ENCODE measurements around the gene ANO1. TPM values are rescaled to one million over a fixed set of nuclear protein-coding genes. Genes with fewer than 3 reads are reported as not detected.

The ANO1 gene
- total RNA-seq, 1 experiment from 2014 or later, result 0.86 TPM

DNA sequence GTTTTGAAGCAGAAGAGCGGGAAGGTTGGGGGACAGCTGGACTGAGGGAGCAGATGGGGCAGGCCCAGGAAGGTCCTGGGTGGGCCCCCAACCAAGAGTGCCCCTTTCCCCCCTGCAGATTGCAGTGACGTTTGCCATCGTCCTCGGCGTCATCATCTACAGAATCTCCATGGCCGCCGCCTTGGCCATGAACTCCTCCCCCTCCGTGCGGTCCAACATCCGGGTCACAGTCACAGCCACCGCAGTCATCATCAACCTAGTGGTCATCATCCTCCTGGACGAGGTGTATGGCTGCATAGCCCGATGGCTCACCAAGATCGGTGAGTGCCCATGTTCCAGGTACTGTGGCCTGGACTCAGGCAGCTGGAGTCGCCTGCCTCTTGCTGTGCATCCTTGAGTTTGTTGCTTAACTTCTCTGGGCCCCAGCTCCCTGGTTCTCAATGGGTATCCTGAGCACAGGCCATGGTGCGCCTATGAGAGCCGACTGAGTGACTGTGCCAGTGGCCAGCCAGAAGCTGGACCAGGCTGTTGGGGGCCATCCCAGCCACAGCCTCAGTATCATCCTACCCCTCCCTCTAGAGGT, 83.0 kb downstream of the ANO1 start:
- no peak for DNase-seq (ENCODE audit: low read depth)

DNA sequence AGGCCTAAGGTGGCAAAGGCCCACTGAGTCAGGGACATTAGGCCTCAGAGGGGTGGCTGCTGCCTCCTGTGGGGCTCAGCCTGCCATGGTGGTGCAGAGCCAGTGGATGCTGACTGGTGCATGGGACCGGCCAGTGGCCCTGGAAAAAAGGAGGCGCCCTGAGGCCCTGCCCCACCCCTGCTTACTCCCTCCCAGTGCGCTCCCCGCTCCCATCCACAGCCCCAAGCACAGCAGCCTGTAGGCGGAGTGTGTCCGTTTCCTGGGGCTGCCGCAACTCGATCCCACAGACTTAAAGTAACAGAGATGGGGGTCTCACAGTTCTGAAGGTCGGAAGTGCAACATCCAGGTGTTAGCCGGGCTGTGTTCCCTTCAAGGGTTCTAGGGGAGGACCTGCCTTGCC, 86.6 kb downstream of the ANO1 start:
- DNase-seq (ENCODE audit: low read depth), result no peak

DNA sequence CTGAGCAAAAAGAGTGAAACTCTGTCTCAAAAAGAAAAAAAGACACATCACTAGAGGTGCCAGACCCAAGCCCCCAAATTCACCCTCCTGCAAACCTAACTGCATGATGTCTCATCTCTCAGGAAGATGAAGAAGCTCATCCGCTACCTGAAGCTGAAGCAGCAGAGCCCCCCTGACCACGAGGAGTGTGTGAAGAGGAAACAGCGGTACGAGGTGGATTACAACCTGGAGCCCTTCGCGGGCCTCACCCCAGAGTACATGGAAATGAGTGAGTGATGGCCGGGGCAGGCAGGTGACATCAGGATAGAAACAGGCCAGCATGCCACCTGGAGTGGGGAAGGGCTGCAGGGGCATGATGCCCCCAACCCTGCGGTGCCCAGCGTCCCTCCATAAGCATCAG, 89.0 kb downstream of the ANO1 start:
- DNase-seq (ENCODE audit: low read depth), result no peak

DNA sequence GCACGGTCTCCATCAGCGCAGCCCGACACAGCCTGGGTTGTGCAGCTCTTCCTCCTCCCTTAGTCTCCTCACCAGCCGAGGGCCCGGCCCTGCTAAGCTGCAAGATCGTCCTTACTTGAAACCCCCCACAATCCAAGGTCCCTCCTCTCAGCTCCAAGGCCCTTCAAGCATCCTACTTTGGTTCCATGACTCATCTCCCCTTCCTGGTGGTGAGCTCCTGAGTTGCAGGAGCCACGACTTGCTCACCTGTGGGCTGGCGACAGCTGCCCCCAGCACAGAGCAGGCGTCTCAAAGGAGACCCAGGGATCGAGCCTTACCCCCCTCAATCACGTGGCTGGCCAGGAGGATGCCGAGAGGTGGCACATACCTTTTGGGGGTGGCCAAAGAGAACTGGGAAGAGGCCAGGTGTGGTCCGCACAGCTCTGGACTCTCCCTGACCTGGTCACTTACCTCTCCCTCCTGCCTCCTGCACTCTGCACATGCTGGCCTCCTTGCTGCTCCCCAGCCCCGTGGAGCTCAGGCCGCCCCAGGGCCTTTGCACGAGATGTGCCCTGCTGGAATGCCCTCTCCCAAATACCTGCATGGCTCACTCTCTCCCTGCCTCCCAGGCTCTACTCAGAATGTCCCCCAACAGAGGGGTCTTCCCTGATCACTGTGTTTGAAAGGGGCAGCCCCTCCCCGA, 89.7 kb downstream of the ANO1 start:
- DNase-seq (ENCODE audit: low read depth), result no peak

DNA sequence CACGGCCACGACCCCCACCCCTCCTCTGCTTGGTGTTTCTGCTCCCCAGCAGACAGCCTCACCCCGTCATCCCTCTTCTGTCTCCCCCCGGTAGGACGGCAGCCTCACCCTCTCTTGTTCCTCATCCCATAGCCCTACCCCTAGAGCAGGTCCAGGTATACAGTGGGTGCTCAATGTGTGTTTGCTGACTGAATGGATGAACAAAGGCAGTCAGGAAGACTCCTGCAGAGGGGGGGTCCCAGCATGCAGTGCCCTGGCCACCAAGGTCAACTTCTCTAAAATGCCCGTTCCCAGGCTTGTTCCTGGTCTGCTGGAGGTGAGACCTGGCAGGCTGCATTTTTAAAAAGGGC, 90.3 kb downstream of the ANO1 start:
- DNase-seq (ENCODE audit: low read depth), result no peak

DNA sequence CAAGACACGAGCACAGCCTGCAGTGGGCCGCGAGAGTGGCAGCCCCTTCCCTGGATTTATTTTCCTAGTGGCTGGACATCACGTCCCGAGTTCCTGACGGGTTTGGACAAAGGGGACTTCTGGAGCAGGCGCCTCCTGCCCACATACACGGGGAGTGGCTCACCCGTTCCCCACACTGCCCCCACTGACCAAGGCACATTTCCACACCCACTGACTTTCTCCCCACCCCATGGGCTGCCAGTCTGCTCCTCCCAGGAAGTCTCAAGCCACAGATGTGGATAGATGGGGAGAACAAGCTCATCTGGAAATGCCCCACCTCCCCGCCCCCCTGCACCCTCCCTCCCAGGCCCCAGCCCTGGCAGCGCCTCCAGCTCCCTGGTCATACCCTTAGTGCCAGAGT, 91.0 kb downstream of the ANO1 start:
- no peak for DNase-seq (ENCODE audit: low read depth)

DNA sequence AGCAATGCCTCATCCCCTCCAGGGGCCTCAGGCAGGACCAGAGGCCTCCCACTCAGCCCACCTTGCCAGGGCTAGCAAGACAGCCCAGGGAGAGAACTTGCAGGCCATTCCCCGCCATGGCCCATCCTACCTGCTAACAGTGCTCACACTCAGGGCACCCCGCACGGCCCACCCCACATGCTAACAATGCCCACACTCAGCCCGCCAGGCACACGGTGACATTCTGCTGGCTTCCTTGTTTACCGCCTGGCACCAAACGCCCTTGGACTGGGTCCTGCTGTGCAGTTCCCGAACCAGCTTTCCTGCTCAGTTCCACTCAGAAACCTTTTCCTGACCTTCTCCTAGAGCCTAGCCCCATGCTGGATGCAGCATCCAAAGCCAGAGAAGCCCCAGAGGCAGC, 91.5 kb downstream of the ANO1 start:
- DNase-seq (ENCODE audit: low read depth), result no peak

DNA sequence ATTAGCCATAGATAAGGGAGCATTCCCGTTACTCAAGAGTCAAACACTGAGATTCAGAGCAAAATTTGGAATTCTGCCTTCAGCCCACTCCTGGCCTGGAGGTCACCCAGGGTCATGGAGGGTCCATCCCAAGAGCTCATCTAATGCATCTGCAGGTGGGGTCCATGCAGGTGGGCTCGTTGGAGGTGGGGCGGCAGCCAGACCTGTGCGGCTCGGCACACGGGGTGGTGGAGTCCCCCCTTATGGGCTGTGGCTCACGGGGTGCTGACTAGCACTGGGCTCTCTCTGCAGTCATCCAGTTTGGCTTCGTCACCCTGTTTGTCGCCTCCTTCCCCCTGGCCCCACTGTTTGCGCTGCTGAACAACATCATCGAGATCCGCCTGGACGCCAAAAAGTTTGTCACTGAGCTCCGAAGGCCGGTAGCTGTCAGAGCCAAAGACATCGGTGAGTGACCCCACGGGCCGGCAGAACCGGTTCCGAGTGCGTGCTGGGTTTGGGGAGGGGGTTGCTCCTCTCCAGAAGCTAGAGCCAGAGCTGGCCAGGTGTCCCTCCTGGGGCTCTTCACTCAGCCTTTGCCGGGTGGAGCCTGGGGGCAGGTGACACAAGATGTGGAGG, 92.6 kb downstream of the ANO1 start:
- DNase-seq (ENCODE audit: low read depth), result no peak

DNA sequence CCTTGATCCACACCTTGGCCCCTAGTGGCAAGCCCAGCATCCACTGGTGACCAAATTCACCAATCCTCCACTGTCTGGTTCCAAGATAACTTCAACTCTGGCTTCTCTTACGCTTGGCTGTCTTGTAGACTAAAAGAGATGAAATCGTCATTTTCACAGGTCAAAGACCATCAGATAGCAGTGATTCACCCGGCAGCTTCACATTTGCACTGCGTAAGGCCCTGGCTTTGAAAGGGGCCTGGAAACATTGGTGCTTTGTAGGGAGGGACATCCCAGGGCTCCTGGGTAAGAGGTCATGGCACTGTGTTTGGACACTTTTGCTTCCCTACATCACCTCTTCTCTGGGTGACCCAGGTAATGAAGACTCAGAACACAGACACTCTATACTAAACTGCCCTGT, 94.9 kb downstream of the ANO1 start:
- DNase-seq (ENCODE audit: low read depth), result no peak

DNA sequence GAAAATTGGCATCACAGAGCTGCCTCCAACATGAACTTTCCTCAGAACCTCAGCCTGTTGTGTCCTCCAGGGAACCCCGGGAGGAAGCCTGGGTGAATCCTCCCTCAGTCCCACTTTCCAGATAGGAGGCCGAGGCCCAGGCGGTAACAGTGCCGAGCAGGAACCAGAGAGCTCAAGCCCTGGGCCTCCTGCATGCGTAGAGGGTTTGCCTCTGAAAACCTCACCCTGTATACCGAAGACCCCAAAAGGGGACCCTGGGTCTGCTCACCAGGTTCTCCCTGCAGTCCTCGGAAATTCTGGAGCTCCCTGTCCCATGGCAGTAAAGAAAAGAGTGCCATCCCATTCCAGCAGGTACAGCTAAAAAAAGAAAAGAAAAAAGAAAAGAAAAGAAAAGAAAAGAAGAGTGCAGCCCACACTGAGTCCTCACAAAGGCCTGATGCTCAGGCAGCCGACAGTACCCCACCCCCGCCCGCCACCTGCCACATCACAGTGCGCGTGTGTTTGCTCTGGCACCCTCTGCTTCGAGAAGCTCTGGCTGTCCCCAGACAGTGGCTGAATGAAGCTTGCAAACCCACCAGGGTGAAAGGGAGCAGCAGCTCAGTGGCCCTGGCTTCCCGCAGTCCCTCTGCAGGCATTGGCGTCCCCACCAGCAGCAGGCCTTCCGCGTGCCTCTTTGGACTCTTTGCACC, 96.6 kb downstream of the ANO1 start:
- no peak for DNase-seq (ENCODE audit: low read depth)

DNA sequence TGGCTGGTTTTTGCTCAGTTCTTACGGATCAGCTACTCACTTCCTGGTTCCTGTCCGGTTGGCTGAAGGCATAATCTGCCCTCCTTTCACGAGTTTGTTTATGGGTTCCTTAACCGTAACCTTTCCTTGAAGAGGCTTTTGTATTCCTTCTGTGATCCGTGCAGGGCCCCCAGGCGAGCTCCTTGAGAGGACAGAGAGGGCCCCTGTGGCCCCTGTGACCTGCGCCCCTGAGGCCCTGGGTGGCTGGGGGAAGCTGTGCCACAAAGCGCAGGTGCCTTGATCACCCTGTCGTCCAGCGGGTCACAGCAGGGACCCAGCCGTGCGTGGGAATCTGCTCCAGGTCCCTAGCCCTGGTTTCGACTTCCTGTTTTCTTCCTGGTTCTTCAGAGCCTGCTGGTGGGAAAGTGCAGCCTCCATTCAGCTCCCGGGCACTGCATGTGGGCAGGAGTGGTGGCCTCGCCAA, 97.2 kb downstream of the ANO1 start:
- no peak for DNase-seq (ENCODE audit: low read depth)

DNA sequence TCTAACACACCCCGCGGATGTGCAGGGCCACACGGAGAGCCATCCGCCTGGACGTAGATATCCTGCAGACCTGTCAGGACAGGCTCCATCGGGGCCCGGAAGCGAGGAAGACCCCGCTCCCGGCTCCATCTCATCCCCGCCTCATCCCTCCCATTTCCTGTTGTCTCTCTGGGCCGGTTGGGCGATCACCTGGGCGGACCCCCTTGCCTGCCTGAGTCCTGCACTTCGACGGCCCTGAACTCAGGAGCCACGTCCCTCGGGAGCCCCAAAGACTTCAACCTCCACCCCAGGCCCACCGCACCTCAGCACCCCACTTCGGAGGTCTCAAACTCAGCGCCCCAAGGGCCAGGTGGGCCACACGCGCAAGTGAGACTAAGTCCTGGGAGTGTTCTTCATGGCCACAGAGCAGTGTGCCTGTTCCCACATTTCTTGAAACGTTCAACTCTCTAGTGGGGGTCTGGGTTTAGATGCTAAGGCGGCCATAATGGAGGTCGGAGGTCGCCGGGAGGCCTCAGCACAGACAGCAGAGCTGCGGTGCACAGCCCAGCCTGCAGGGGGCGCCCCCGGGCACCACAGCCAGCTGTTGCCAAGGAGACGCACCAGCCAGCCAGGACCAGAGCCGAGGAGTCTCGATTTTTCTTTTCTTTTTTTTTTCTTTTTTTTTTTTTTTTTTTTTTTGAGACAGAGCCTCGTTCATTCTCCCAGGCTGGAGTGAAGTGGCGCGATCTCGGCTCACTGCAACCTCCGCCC, 99.0 kb downstream of the ANO1 start:
- DNase-seq (ENCODE audit: low read depth), result peak; percentile 57

DNA sequence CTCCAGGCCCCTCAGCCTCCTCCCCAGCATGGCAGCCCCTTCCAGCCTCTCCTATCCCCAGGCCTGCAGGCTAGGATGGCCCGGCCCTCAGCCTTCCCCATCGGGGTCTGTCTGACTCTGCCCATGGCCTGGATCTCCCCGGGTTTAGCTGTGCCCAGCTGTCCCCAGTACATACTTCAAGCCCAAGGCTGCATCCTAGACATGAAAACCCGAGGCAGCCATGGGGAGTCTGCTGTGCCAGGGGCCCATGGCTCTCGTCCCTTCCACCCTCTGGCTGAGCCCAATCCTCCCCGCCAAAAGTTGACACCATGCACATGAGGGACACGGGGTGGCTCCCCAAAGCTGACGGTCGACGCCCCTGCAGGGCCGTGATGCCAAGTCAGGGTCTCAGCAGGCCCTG, 102.8 kb downstream of the ANO1 start:
- DNase-seq (ENCODE audit: low read depth), result no peak

DNA sequence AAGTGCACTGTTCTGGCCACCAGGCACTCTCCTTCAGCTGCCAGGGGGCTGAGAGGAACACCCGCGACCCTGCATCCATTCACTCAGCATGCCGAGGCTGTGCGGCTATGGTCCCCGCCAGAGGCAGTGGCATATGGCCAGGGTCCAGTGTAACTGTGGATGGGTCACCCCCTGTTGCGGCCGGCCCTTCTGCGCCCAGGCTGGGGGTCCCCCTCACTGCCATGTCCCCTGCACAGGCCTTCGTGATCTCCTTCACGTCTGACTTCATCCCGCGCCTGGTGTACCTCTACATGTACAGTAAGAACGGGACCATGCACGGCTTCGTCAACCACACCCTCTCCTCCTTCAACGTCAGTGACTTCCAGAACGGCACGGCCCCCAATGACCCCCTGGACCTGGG, 104.1 kb downstream of the ANO1 start:
- no peak for DNase-seq (ENCODE audit: low read depth)

DNA sequence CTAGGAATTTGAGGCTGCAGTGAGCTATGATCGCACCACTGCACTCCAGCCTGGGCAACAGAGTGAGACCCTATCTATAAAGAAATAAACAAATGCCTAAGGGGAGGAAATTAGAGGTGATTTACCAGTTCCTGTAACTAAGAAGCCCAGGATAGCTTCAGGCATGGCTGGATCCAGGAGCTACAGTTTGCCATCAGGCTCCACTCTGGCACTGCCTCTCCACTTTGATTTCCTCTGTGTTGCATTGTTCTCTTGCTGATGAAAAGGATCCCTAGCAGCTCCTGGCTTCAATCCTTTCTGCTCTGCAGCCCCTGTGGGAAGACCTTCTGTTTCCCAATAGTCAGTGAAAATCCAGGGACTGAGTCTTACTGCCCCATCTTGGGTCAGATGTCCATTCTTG, 104.9 kb downstream of the ANO1 start:
- DNase-seq (ENCODE audit: low read depth), result no peak

DNA sequence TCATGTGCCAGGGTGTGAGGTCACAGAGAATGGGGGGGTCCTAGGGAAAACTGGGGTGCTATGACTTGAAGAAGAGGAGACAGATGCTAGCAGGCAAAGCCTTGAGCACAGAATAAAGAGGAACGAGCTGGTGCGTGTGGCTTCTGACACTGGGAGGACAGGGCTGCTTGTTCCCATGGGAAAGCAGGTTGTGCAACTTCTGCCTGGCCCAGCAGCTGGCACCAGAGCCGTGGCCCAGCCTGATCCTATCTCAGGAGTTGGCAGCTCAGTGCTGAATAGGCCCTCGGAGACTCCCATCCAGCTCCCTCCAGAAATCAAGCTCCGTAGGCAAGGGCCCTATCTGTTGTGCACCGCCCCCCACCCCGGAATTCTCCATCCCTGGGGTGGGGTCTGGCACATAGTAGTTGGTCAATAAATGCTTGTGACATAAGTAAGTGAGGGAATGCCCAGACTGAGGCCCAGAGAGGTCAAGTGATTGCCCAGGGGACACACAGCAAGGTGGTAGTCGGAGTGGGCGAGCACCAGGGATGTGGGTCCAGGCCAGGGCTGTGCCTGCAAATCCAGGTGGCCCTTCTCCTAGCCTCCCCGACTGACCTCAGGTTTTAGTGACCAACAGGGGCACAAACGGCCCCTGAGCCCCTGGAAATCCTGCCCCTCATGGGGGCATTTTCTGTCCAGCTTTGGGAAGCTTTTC, 105.5 kb downstream of the ANO1 start:
- DNase-seq (ENCODE audit: low read depth), result no peak

DNA sequence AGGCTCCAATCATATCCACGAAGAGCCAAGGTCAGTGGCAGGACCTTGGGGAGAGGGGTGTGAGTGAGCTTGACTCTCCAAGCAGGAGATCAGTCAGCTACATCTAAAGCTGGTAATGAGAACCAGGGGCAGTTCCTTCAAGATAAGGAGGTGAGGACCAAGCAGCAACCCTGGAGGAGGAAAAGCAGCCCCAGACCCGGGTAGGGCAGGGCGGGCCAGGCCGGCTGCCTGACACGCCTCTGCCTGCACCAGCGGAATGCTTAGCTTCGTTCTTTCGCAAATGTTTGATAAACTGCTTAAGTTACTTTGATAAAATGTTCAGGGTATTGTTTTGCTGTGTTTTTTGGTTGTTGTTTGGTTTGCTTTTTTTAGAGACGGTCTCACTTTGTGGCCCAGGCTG, 106.3 kb downstream of the ANO1 start:
- no peak for DNase-seq (ENCODE audit: low read depth)

DNA sequence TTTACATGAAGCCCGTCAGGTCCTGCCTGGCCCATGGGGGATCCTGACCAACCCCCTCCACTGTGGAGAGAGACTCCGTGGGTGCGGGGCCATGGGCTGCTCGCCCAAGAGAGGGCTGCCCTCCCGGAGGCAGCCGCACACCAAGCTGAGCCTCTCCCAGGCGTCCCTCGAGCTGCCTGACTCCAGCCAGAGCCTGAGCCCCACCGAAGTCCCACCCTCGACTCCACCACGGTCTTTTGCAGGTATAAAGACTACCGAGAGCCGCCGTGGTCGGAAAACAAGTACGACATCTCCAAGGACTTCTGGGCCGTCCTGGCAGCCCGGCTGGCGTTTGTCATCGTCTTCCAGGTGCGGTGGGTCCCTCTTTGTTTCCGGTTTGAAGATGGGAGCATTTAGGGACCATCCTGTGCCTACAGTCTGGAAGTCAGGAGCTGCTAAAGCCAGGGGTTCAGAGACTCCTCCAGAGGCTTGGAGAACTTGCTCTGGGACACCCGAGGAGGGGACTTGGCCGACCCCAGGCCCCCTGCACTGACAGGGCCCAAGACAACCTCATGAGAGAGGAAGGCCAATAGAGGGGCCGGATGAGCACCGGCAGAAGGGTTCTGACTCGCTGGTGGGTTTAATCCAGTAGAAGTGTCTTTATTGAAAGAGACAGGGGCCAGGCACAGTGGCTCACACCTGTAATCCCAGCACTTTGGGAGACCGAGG, 107.4 kb downstream of the ANO1 start:
- DNase-seq (ENCODE audit: low read depth), result no peak

DNA sequence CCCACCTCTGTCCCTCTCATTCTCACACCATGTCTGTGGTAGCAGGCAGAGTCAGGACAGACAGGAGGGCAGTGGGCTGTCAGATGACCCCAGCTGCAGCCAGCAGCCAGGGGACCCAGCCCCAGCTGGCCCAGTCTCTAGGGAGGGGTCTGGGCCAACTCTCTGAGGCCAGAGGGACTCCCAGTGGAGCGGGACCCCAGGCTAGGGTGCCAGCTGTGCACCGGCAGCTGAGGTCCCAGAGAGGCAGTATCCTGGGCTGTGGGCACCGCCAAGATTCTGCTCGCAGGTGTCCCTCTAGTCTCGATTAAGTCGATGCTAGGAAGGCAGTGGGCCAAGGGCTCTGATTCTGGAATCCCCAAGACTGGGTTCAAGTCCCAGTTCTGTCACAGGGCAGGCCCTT, 108.3 kb downstream of the ANO1 start:
- DNase-seq (ENCODE audit: low read depth), result no peak

DNA sequence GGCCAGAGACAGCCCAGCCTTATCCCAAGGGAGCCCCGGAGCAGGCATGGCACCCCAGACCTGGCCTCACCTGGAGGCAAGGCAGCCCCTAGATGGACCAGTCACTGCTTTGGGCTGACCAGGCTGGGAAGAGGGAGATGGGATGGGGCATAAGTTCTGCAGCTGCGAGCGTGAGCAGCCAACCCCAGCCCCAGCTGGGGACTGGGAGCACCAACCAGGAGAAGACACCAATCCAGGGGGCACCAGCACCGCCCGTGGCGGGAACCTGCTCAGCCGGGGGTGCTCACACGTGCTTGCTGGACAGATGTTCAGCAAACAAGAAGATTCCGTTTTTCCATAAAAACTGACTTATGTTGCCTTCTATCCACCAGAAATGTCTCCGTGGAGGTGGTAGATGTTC, 108.8 kb downstream of the ANO1 start:
- no peak for DNase-seq (ENCODE audit: low read depth)

DNA sequence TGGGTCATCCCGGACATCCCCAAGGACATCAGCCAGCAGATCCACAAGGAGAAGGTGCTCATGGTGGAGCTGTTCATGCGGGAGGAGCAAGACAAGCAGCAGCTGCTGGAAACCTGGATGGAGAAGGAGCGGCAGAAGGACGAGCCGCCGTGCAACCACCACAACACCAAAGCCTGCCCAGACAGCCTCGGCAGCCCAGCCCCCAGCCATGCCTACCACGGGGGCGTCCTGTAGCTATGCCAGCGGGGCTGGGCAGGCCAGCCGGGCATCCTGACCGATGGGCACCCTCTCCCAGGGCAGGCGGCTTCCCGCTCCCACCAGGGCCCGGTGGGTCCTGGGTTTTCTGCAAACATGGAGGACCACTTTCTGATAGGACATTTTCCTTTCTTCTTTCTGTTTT, 109.7 kb downstream of the ANO1 start:
- no peak for DNase-seq (ENCODE audit: low read depth)
